GM12878 (cell line): ENCODE data around the gene TPK1. TPM values are rescaled to one million over a fixed set of nuclear protein-coding genes. Genes with fewer than 3 reads are reported as not detected.
A peak's percentile ranks its signal among the peaks of the same experiment; 100 is the strongest.

ENCODE experiments used
- ATAC-seq: fragments of 200-7000 bp; cut with Tn5 transposase; 3 replicates; pipeline ENCODE4 v1.9.1; 2020; ENCODE audit warnings: mild to moderate bottlenecking, moderate library complexity
- BruUV-seq: library from RNA; stranded (reverse); fragments of 400-500 nt; replicated peaks from 2 replicates; lab custom pipeline; 2021; lab: Mats Ljungman, UMichigan
- CTCF ChIA-PET: fragments of 300-600 bp; sonication (Branson Sonifier 250); formaldehyde crosslinking; extraction: SDS; loops from one replicate; lab custom pipeline; 2021; ENCODE audit warnings: inconsistent platforms; lab: Yijun Ruan, JAX
- POLR2A ChIA-PET: fragments of 350-600 bp; formaldehyde crosslinking; extraction: SDS; loops from one replicate; lab custom pipeline; 2021; ENCODE audit warnings: inconsistent platforms; lab: Charles Lee
- RAD21 ChIA-PET: fragments of 300-600 bp; sonication (Branson Sonifier 250); formaldehyde crosslinking; loops from one replicate; lab custom pipeline; 2023; ENCODE audit warnings: antibody characterized with exemption; ENCODE audit not compliant: unreplicated experiment; lab: Charles Lee
- SMC1A ChIA-PET: fragments of 300-600 bp; sonication (Branson Sonifier 250); formaldehyde crosslinking; loops from one replicate; lab custom pipeline; 2023; ENCODE audit not compliant: unreplicated experiment, uncharacterized antibody; lab: Charles Lee
- DNase-seq: peaks from one replicate; pipeline ENCODE4 v3.0.0-alpha.2; 2011; ENCODE audit warnings: low read depth, low spot score
- FAIRE-seq: peaks from 3 replicates; lab custom pipeline; 2011; peaks lifted over from hg19 to GRCh38; lab: Jason Lieb, UNC
- H2AFZ ChIP-seq: 2 replicates; pipeline ENCODE4 v1.6.0; 2011; ENCODE audit warnings: low read depth, low read length, control low read depth; ENCODE audit not compliant: control insufficient read depth
- H3K27ac ChIP-seq: 2 replicates; pipeline ENCODE4 v1.5.1; 2011; ENCODE audit warnings: control low read depth; ENCODE audit not compliant: control insufficient read depth, insufficient read depth
- H3K27me3 ChIP-seq, 2 experiments: replicated peaks in 1 of 2; 2 replicates each; pipeline versions ENCODE4 v1.6.0 to v1.6.1; 2011; ENCODE audit warnings: low read length in 1 of 2; ENCODE audit not compliant: control insufficient read depth in 2 of 2, insufficient read depth in 2 of 2
- H3K36me3 ChIP-seq, 2 experiments: 2 replicates each; pipeline ENCODE4 v1.5.1; 2011; ENCODE audit warnings: low read length in 1 of 2; ENCODE audit not compliant: control insufficient read depth in 2 of 2, insufficient read depth in 2 of 2
- H3K4me1 ChIP-seq: 2 replicates; pipeline ENCODE4 v1.6.1; 2011; ENCODE audit warnings: mild to moderate bottlenecking, low read length, moderate library complexity, mixed read lengths; ENCODE audit not compliant: control insufficient read depth, insufficient read depth
- H3K4me2 ChIP-seq: 2 replicates; pipeline ENCODE4 v1.6.0; 2011; ENCODE audit warnings: control low read depth; ENCODE audit not compliant: control insufficient read depth, insufficient read depth
- H3K4me3 ChIP-seq: fragments of 200-600 bp; sonication (generic); 2 replicates; pipeline ENCODE4 v1.5.1; 2016
- H3K79me2 ChIP-seq: 2 replicates; pipeline ENCODE4 v1.6.0; 2011; ENCODE audit warnings: low read length; ENCODE audit not compliant: control insufficient read depth, insufficient read depth
- H3K9ac ChIP-seq: 2 replicates; pipeline ENCODE4 v1.8.0; 2011; ENCODE audit warnings: low read length, control low read depth, mixed read lengths; ENCODE audit not compliant: control insufficient read depth, insufficient read depth
- H3K9me3 ChIP-seq: replicated peaks from 3 replicates; pipeline ENCODE4 v1.5.1; 2011; ENCODE audit warnings: mild to moderate bottlenecking, low read length; ENCODE audit not compliant: control insufficient read depth, insufficient read depth
- H4K20me1 ChIP-seq: 2 replicates; pipeline ENCODE4 v1.6.0; 2011; ENCODE audit not compliant: control insufficient read depth, insufficient read depth
- POLR2AphosphoS2 ChIP-seq: IDR thresholded peaks from 2 replicates; pipeline ENCODE4 v1.6.1; 2011; ENCODE audit warnings: low read depth, mild to moderate bottlenecking, low read length, improper control_type of control experiment, moderate library complexity
- RAD21 ChIP-seq: IDR thresholded peaks from 2 replicates; pipeline ENCODE4 v1.6.1; 2011; ENCODE audit warnings: mild to moderate bottlenecking, low read depth, low read length, moderate library complexity; ENCODE audit not compliant: insufficient read depth
- SIN3A ChIP-seq: IDR thresholded peaks from 2 replicates; pipeline ENCODE4 v1.6.1; 2012; ENCODE audit warnings: low read depth, low read length, improper control_type of control experiment
- WGBS: methylation state at CpG from one replicate; pipeline ENCODE4 v1.1.6; 2016; ENCODE audit warnings: low lambda C conversion rate; ENCODE audit not compliant: insufficient replicate concordance, insufficient coverage; ENCODE audit errors: missing lambda C conversion rate; 5-methylcytosine and 5-hydroxymethylcytosine counted together
- in situ Hi-C: fragments of 300-500 bp; cut with MboI; formaldehyde crosslinking; loops from 9 replicates; pipeline ENCODE4 v1.14.3; 2018; ENCODE audit warnings: mixed read lengths
- intact Hi-C: fragments of 100-400 bp; cut with micrococcal nuclease; formaldehyde crosslinking; loops from one replicate; pipeline ENCODE4 v1.14.2; 2022; ENCODE audit not compliant: unreplicated experiment
- polyA plus RNA-seq, 11 experiments: library from polyadenylated mRNA; depleted of rRNA in 4 of 11; unstranded in 6 of 11; stranded (reverse) in 5 of 11; fragments of >200 nt; fragmentation: Nextera tagmentation in 4 of 11; fragmentation: Illumina TruSeq in 1 of 11; extraction: Ambion mirVana in 4 of 11; extraction: Trizol in 1 of 11; gene quantifications; 1 replicate in 1 of 11; 2 replicates in 10 of 11; pipeline versions ENCODE4 v1.2.1 to v1.2.3, GENCODE V29; 2011 to 2016; ENCODE audit warnings: inconsistent platforms in 2 of 11, missing spikeins in 2 of 11, low read depth in 1 of 11
- total RNA-seq, 4 experiments: library from RNA; depleted of rRNA in 3 of 4; stranded (reverse); fragments of >200 nt in 3 of 4; fragmentation: Illumina TruSeq in 1 of 4; extraction: Trizol in 1 of 4; gene quantifications; 2 replicates each; pipeline versions ENCODE4 v1.2.1 to v1.2.3, GENCODE V29; 2013 to 2021
- TF ChIP-seq, protein P1 (sequence below), 3 experiments: IDR thresholded peaks in 2 of 3; conservative IDR thresholded peaks in 1 of 3; 2 replicates each; pipeline ENCODE4 v1.5.1; 2011; ENCODE audit warnings: low read depth in 3 of 3, low read length in 3 of 3, mild to moderate bottlenecking in 3 of 3, control low read depth in 2 of 3, moderate library complexity in 2 of 3, inconsistent platforms in 1 of 3, mixed read lengths in 1 of 3; ENCODE audit not compliant: control insufficient read depth in 2 of 3, insufficient read depth in 1 of 3; ENCODE audit errors: extremely low read depth in 1 of 3

Gene TPK1
- total and polyA plus RNA-seq, 10 of the 15 experiments (the other 5 are each of a cell fraction or from before 2014, with no cell fraction given) = 7.1 to 19.0 (median 9.3) TPM

DNA sequence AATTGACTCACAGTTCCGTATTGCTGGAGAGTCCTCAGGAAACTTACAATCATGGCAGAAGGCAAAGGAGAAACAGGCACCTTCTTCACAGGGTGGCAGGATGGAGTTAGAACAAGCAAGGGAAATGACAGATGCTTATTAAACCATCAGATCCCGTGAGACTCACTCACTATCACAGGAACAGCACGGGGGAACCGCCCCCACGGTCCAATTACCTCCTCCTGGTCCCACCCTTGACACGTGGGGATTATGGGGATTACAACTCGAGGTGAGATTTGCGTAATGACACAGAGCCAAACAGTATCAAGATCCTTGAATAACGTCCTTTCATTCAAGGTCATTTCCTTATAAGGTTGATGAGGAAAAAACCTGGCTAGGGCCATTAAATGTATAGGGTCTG, 176.6 kb downstream of the TPK1 start:
- DNase-seq (no peak), FAIRE-seq (no peak), ATAC-seq (no peak)
- SMC1A ChIA-PET = no interaction called here
- no peaks in the 10 kb centered on the region for H3K9me3 ChIP-seq
- WGBS = 68% methylated on average over 9 of the region's 9 CpGs
- RAD21 ChIA-PET = no interaction called here
- in situ Hi-C loops = no loop called here
- no peaks in the 10 kb centered on the region for H3K36me3 ChIP-seq
- CTCF ChIA-PET = no interaction called here
- H3K4me3 ChIP-seq = no peak overlapping the region
- H3K27me3 ChIP-seq = no peaks in the 10 kb centered on the region
- no peak overlapping the region for H3K27ac ChIP-seq
- H3K79me2 ChIP-seq = no peaks in the 10 kb centered on the region
- BruUV-seq = no TSS peak
- no peak for TF ChIP-seq SIN3A
- POLR2A ChIA-PET = no interaction called here
- H2AFZ ChIP-seq = no peak overlapping the region
- no peak overlapping the region for H3K4me2 ChIP-seq
- H4K20me1 ChIP-seq = no peaks in the 10 kb centered on the region
- intact Hi-C loops = no loop called here
- no peaks in the 10 kb centered on the region for H3K4me1 ChIP-seq
- H3K9ac ChIP-seq = no peak overlapping the region

- no peak for DNase-seq
- no peak overlapping the region for H2AFZ ChIP-seq
- SMC1A ChIA-PET = no interaction called here
- 29% methylated on average over 6 of the region's 6 CpGs for WGBS
- H4K20me1 ChIP-seq = no peaks in the 10 kb centered on the region
- RAD21 ChIA-PET = no interaction called here
- in situ Hi-C loops = no loop called here
- no TSS peak for BruUV-seq
- H3K9ac ChIP-seq = no peak overlapping the region
- no peaks in the 10 kb centered on the region for H3K79me2 ChIP-seq
- no peak overlapping the region for H3K4me2 ChIP-seq
- no peaks in the 10 kb centered on the region for H3K9me3 ChIP-seq
- CTCF ChIA-PET = no interaction called here
- TF ChIP-seq, protein P1, sequence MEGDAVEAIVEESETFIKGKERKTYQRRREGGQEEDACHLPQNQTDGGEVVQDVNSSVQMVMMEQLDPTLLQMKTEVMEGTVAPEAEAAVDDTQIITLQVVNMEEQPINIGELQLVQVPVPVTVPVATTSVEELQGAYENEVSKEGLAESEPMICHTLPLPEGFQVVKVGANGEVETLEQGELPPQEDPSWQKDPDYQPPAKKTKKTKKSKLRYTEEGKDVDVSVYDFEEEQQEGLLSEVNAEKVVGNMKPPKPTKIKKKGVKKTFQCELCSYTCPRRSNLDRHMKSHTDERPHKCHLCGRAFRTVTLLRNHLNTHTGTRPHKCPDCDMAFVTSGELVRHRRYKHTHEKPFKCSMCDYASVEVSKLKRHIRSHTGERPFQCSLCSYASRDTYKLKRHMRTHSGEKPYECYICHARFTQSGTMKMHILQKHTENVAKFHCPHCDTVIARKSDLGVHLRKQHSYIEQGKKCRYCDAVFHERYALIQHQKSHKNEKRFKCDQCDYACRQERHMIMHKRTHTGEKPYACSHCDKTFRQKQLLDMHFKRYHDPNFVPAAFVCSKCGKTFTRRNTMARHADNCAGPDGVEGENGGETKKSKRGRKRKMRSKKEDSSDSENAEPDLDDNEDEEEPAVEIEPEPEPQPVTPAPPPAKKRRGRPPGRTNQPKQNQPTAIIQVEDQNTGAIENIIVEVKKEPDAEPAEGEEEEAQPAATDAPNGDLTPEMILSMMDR (IDR thresholded peaks at IDR 0.05 in 2 of 3, conservative IDR thresholded peaks at IDR 0.05 in 1 of 3; ENCODE audit: control insufficient read depth in 2 of 3, extremely low read depth in 1 of 3, insufficient read depth in 1 of 3, low read depth in 3 of 3, low read length in 3 of 3) = peak in 2 of 3 experiments; percentile 10 to 26; a peak in 1 of 6 replicates
- TF ChIP-seq POLR2AphosphoS2 = no peak
- TF ChIP-seq RAD21 = 0 out of 2 replicates have a peak, but pooled peaks have one; percentile 14
- intact Hi-C loops = no loop called here
- no peaks in the 10 kb centered on the region for H3K4me1 ChIP-seq
- H3K27ac ChIP-seq = no peak overlapping the region
- no peaks in the 10 kb centered on the region for H3K27me3 ChIP-seq
- ATAC-seq = peak; percentile 59
- POLR2A ChIA-PET = no interaction called here
- no peak overlapping the region for H3K4me3 ChIP-seq
- no peaks in the 10 kb centered on the region for H3K36me3 ChIP-seq
- no peak for FAIRE-seq
These were observed 178.8 kb downstream of the TPK1 start for GRCh38 chr7:144656965-144657517.
